GM12878 (cell line): ENCODE measurements around the gene ZNF710. TPM values are rescaled to one million over a fixed set of nuclear protein-coding genes. Genes with fewer than 3 reads are reported as not detected.

ENCODE experiments used
- ATF3 ChIP-seq: IDR thresholded peaks from 2 replicates; pipeline ENCODE4 v1.6.1; 2011; ENCODE audit warnings: low read depth, mild to moderate bottlenecking, low read length, moderate library complexity, borderline replicate concordance; ENCODE audit errors: extremely low read depth
- polyA plus RNA-seq, 11 experiments: library from polyadenylated mRNA; depleted of rRNA in 4 of 11; unstranded in 6 of 11; stranded (reverse) in 5 of 11; fragments of >200 nt; fragmentation: Nextera tagmentation in 4 of 11; fragmentation: Illumina TruSeq in 1 of 11; extraction: Ambion mirVana in 4 of 11; extraction: Trizol in 1 of 11; gene quantifications; 1 replicate in 1 of 11; 2 replicates in 10 of 11; pipeline versions ENCODE4 v1.2.1 to v1.2.3, GENCODE V29; 2011 to 2016; ENCODE audit warnings: inconsistent platforms in 2 of 11, missing spikeins in 2 of 11, low read depth in 1 of 11
- total RNA-seq, 4 experiments: library from RNA; depleted of rRNA in 3 of 4; stranded (reverse); fragments of >200 nt in 3 of 4; fragmentation: Illumina TruSeq in 1 of 4; extraction: Trizol in 1 of 4; gene quantifications; 2 replicates each; pipeline versions ENCODE4 v1.2.1 to v1.2.3, GENCODE V29; 2013 to 2021
- TF ChIP-seq, protein P1 (sequence below): fragments of 450-650 bp; formaldehyde crosslinking; IDR thresholded peaks from 2 replicates; pipeline ENCODE4 v1.4.0; 2020; ENCODE audit warnings: mild to moderate bottlenecking, moderate library complexity
- TF ChIP-seq, protein P2 (sequence below): fragments of 450-650 bp; IDR thresholded peaks from 2 replicates; pipeline ENCODE4 v1.6.1; 2017; ENCODE audit warnings: mild to moderate bottlenecking, moderate library complexity

Gene ZNF710
- total and polyA plus RNA-seq, 10 of the 15 experiments (the other 5 are each of a cell fraction or from before 2014, with no cell fraction given): 1.4 to 43.5 (median 9.8) TPM

DNA sequence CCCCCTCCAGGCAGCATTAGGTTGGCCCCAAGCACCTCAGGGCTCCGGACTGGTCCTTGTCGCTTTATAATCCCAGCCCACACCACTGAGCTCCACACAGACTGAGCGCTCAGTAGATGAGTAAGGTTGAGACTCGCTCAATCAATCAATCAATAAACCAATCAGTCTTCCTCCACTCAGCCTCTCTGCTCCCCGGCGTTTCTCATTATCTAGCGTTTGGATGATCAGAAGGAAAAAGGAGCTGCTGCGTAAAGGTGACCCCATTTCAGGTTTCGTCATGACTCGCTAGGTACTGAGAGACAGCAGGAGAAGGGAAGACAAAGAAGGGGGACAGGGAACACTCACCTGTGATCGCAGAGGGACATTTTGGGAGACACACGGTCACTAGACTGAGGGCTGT, 41.2 kb downstream of the ZNF710 start (continued):
- TF ChIP-seq, protein P1, sequence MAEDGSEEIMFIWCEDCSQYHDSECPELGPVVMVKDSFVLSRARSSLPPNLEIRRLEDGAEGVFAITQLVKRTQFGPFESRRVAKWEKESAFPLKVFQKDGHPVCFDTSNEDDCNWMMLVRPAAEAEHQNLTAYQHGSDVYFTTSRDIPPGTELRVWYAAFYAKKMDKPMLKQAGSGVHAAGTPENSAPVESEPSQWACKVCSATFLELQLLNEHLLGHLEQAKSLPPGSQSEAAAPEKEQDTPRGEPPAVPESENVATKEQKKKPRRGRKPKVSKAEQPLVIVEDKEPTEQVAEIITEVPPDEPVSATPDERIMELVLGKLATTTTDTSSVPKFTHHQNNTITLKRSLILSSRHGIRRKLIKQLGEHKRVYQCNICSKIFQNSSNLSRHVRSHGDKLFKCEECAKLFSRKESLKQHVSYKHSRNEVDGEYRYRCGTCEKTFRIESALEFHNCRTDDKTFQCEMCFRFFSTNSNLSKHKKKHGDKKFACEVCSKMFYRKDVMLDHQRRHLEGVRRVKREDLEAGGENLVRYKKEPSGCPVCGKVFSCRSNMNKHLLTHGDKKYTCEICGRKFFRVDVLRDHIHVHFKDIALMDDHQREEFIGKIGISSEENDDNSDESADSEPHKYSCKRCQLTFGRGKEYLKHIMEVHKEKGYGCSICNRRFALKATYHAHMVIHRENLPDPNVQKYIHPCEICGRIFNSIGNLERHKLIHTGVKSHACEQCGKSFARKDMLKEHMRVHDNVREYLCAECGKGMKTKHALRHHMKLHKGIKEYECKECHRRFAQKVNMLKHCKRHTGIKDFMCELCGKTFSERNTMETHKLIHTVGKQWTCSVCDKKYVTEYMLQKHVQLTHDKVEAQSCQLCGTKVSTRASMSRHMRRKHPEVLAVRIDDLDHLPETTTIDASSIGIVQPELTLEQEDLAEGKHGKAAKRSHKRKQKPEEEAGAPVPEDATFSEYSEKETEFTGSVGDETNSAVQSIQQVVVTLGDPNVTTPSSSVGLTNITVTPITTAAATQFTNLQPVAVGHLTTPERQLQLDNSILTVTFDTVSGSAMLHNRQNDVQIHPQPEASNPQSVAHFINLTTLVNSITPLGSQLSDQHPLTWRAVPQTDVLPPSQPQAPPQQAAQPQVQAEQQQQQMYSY (CRISPR knock-in tag): no peak
- TF ChIP-seq, protein P2, sequence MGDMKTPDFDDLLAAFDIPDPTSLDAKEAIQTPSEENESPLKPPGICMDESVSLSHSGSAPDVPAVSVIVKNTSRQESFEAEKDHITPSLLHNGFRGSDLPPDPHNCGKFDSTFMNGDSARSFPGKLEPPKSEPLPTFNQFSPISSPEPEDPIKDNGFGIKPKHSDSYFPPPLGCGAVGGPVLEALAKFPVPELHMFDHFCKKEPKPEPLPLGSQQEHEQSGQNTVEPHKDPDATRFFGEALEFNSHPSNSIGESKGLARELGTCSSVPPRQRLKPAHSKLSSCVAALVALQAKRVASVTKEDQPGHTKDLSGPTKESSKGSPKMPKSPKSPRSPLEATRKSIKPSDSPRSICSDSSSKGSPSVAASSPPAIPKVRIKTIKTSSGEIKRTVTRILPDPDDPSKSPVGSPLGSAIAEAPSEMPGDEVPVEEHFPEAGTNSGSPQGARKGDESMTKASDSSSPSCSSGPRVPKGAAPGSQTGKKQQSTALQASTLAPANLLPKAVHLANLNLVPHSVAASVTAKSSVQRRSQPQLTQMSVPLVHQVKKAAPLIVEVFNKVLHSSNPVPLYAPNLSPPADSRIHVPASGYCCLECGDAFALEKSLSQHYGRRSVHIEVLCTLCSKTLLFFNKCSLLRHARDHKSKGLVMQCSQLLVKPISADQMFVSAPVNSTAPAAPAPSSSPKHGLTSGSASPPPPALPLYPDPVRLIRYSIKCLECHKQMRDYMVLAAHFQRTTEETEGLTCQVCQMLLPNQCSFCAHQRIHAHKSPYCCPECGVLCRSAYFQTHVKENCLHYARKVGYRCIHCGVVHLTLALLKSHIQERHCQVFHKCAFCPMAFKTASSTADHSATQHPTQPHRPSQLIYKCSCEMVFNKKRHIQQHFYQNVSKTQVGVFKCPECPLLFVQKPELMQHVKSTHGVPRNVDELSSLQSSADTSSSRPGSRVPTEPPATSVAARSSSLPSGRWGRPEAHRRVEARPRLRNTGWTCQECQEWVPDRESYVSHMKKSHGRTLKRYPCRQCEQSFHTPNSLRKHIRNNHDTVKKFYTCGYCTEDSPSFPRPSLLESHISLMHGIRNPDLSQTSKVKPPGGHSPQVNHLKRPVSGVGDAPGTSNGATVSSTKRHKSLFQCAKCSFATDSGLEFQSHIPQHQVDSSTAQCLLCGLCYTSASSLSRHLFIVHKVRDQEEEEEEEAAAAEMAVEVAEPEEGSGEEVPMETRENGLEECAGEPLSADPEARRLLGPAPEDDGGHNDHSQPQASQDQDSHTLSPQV: no peak
- no peak for TF ChIP-seq ATF3
